Measurements from ENCODE around the gene ZDHHC4. TPM values are rescaled to one million over a fixed set of nuclear protein-coding genes. Genes with fewer than 3 reads are reported as not detected.

Gene ZDHHC4
- total RNA-seq, 2 donors from 2014 or later: 20.6 to 33.5 TPM

Other genes with a start within 250 kb of the ZDHHC4 start
- 10 to 100 TPM in 1 of 2 donors, 1 to 10 TPM in 1; 9.2 to 12.7 TPM for gene FAM220A, start 228.5 kb upstream of the ZDHHC4 start, total RNA-seq
- gene RAC1, start 202.9 kb upstream of the ZDHHC4 start, total RNA-seq: 100 to 1,000 TPM; 160 to 192 TPM
- gene DAGLB, start 129.5 kb upstream of the ZDHHC4 start, total RNA-seq: 10 to 100 TPM; 19.6 to 30.6 TPM
- 100 to 1,000 TPM; 123 to 147 TPM for gene KDELR2, start 93.3 kb upstream of the ZDHHC4 start, total RNA-seq
- under 1 TPM in 1 of 2 donors, not detected in 1; 0.29 TPM for gene GRID2IP, start 26.0 kb upstream of the ZDHHC4 start, total RNA-seq
- 10 to 100 TPM; 42.5 to 58.6 TPM for gene INTS15, start 12.6 kb downstream of the ZDHHC4 start, total RNA-seq
- 1 to 10 TPM in 1 of 2 donors, under 1 TPM in 1; 0.56 to 1.0 TPM for gene ZNF853, start 38.2 kb downstream of the ZDHHC4 start, total RNA-seq
- gene ZNF316, start 59.9 kb downstream of the ZDHHC4 start, total RNA-seq: 10 to 100 TPM; 28.3 to 39.8 TPM
- gene ZNF12, start 129.5 kb downstream of the ZDHHC4 start, total RNA-seq: 10 to 100 TPM; 23.9 to 26.2 TPM
- gene RSPH10B2, start 176.6 kb downstream of the ZDHHC4 start, total RNA-seq: under 1 TPM; 0.45 to 0.53 TPM
- gene CCZ1B, start 248.8 kb downstream of the ZDHHC4 start, total RNA-seq: 100 to 1,000 TPM in 1 of 2 donors, 10 to 100 TPM in 1; 66.8 to 108 TPM